Measurements from ENCODE around the gene ERP27.

DNA sequence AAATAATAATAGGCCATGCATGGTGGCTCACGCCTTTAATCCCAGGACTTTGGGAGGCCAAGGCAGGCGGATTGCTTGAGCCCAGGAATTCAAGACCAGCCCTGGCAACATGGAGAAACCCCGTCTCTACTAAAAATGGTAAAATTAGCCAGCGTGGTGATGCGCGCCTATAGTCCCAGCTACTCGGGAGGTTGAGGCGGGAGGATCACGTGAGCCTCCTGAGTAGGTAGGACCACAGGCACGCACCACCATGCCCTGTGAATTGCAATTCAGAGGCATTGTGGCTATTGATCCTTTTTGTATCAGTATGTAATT lies 20.7 kb upstream of the ERP27 start:
- TF ChIP-seq, protein P1, sequence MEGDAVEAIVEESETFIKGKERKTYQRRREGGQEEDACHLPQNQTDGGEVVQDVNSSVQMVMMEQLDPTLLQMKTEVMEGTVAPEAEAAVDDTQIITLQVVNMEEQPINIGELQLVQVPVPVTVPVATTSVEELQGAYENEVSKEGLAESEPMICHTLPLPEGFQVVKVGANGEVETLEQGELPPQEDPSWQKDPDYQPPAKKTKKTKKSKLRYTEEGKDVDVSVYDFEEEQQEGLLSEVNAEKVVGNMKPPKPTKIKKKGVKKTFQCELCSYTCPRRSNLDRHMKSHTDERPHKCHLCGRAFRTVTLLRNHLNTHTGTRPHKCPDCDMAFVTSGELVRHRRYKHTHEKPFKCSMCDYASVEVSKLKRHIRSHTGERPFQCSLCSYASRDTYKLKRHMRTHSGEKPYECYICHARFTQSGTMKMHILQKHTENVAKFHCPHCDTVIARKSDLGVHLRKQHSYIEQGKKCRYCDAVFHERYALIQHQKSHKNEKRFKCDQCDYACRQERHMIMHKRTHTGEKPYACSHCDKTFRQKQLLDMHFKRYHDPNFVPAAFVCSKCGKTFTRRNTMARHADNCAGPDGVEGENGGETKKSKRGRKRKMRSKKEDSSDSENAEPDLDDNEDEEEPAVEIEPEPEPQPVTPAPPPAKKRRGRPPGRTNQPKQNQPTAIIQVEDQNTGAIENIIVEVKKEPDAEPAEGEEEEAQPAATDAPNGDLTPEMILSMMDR (IDR thresholded peaks at IDR 0.05) = no peak
- TF ChIP-seq TCF12 (IDR thresholded peaks at IDR 0.05) = no peak
- TF ChIP-seq ZBTB33 (IDR thresholded peaks at IDR 0.05; ENCODE audit: borderline replicate concordance, low read depth) = no peak
- TF ChIP-seq POLR2AphosphoS5 (IDR thresholded peaks at IDR 0.05; ENCODE audit: low read depth, low read length) = no peak
- no peak for TF ChIP-seq TAF1 (IDR thresholded peaks at IDR 0.05; ENCODE audit: borderline replicate concordance, low read depth, low read length)
- no peak for TF ChIP-seq RAD21 (IDR thresholded peaks at IDR 0.05; ENCODE audit: low read length)
- no peak for TF ChIP-seq SMC3 (IDR thresholded peaks at IDR 0.05; ENCODE audit: low read depth, low read length)
- no peak for TF ChIP-seq NRF1 (IDR thresholded peaks at IDR 0.05; ENCODE audit: low read depth, low read length)
